ENCODE data around the gene HTR7. TPM values are rescaled to one million over a fixed set of nuclear protein-coding genes. Genes with fewer than 3 reads are reported as not detected.

Gene HTR7
- total and polyA plus RNA-seq, 8 donors, result 0.04 to 0.37 (median 0.08) TPM; not detected in 2

Other genes starting within 250 kb of the HTR7 start
- 10 to 100 TPM in 2 of 6 donors, 1 to 10 TPM in 4; 5.8 to 13.4 (median 8.9) TPM for gene RPP30, start 13.9 kb upstream of the HTR7 start, total RNA-seq
- gene RPP30, start 13.9 kb upstream of the HTR7 start, polyA plus RNA-seq, result 10 to 100 TPM; 12.9 to 23.1 TPM
- gene ANKRD1, start 63.0 kb upstream of the HTR7 start, total RNA-seq, result 1 to 10 TPM in 3 of 6 donors, under 1 TPM in 3; 0.12 to 2.3 (median 0.90) TPM
- 1 to 10 TPM; 1.2 to 2.8 TPM for gene ANKRD1, start 63.0 kb upstream of the HTR7 start, polyA plus RNA-seq

Data from pancreas (tissue), 8 donors.